C4-2B (cell line): ENCODE results near the gene SLC19A2.
"Not testable (repeated sequence)": the region's sequence is repeated elsewhere in the genome, so short reads cannot be mapped to it uniquely, and the experiment has no call there.

Experiments
- H3K27ac ChIP-seq: fragments of 450-650 bp; 2 replicates; pipeline ENCODE4 v1.5.1; 2017
- ZFX ChIP-seq: fragments of 450-650 bp; IDR thresholded peaks from 2 replicates; pipeline ENCODE4 v1.6.1; 2017
- TF ChIP-seq, protein P1 (sequence below): fragments of 450-650 bp; conservative IDR thresholded peaks from 2 replicates; pipeline ENCODE4 v1.5.1; 2017; ENCODE audit warnings: mild to moderate bottlenecking

Gene SLC19A2

DNA sequence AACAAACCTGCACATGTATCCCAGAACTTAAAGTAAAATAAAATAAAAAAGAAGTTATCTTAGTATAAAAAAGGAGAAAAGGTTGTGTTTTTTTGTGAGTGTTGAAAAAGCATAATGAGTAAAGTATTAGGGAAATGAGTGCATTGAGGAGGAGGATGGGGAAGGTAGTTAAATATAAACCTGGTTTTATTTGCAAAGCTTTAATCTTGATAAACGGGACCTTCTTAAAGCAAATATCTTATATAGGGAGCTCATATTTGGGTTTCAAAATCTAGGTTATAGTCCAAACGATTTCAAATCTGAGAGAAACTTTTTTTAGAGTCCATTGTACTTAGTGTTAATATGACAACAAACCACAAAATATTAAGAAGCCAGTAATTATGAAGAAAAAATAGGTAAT, 21.7 kb upstream of the SLC19A2 start:
- TF ChIP-seq, protein P1, sequence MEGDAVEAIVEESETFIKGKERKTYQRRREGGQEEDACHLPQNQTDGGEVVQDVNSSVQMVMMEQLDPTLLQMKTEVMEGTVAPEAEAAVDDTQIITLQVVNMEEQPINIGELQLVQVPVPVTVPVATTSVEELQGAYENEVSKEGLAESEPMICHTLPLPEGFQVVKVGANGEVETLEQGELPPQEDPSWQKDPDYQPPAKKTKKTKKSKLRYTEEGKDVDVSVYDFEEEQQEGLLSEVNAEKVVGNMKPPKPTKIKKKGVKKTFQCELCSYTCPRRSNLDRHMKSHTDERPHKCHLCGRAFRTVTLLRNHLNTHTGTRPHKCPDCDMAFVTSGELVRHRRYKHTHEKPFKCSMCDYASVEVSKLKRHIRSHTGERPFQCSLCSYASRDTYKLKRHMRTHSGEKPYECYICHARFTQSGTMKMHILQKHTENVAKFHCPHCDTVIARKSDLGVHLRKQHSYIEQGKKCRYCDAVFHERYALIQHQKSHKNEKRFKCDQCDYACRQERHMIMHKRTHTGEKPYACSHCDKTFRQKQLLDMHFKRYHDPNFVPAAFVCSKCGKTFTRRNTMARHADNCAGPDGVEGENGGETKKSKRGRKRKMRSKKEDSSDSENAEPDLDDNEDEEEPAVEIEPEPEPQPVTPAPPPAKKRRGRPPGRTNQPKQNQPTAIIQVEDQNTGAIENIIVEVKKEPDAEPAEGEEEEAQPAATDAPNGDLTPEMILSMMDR, result no peak
- no peak for TF ChIP-seq ZFX
- H3K27ac ChIP-seq, result no peak overlapping the region

DNA sequence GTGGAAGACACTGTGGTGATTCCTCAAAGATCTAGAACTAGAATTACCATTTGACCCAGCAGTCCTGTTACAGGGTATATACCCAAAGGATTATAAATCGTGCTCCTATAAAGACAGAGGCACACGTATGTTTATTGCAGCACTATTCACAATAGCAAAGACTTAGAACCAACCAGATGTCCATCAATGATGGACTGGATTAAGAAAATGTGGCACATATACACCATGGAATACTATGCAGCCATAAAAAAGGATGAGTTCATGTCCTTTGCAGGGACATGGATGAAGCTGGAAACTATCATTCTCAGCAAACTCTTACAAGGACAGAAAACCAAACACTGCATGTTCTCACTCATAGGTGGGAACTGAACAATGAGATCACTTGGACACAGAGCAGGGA, 17.9 kb upstream of the SLC19A2 start:
- not testable (repeated sequence) for H3K27ac ChIP-seq

DNA sequence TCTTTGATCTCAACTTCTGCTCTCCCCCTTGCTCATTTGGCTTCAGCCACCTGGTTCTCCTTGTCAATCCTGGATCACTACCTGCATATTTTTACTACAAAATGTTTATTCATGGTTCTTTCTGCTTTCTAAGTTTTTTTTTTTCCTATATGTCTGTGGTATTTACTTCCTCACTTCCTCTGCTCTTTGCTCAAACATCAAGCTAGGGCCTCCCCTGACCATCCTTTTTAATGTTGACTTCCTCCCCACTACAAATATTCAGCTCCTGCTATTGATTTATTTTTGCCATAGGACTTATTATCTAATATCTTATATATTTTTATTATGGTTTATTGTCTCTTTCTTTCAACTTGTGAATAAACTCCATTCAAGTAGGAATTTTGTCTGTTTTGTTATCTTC, 14.1 kb upstream of the SLC19A2 start:
- H3K27ac ChIP-seq, result no peak overlapping the region
- TF ChIP-seq, protein P1, result no peak
- no peak for TF ChIP-seq ZFX

DNA sequence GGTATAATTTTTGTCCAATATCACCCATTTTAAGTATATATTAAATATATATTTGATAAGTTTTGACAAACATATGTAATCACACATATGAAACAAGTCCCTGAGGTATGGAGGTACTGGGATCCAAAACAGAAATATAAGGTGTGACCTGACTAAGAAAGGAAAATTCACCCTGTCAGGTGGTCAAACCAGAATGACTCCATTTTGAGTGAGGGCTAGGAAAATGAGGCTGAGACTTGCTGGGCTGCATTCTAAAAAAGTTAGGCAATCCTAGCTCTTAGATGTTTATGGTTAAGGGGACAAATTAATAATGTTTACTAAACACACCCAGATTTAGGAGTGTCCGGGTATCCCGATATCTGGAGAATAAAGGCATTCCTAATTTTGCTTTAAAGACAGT, 11.6 kb upstream of the SLC19A2 start:
- H3K27ac ChIP-seq, result no peak overlapping the region
- no peak for TF ChIP-seq ZFX
- TF ChIP-seq, protein P1, result no peak

DNA sequence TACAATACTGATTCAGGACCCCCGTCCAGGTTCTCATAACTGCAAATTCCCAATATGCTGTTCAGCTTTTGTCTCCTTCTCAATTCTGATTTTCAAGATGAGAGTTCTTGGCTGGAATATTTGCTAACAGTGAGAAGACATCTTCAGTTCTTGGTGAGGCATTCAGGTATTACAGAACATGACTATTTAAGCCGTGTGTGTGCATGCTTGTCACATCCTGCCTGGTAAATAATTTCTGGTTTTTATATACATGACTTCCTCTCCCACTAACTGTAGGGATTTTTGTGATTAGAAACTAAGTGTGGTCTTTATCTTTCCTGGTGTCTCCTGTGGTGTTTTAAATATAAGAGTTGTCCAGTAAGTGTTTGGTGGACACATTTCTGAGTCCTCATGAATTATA, 10.2 kb upstream of the SLC19A2 start:
- TF ChIP-seq, protein P1, result no peak
- no peak for TF ChIP-seq ZFX

DNA sequence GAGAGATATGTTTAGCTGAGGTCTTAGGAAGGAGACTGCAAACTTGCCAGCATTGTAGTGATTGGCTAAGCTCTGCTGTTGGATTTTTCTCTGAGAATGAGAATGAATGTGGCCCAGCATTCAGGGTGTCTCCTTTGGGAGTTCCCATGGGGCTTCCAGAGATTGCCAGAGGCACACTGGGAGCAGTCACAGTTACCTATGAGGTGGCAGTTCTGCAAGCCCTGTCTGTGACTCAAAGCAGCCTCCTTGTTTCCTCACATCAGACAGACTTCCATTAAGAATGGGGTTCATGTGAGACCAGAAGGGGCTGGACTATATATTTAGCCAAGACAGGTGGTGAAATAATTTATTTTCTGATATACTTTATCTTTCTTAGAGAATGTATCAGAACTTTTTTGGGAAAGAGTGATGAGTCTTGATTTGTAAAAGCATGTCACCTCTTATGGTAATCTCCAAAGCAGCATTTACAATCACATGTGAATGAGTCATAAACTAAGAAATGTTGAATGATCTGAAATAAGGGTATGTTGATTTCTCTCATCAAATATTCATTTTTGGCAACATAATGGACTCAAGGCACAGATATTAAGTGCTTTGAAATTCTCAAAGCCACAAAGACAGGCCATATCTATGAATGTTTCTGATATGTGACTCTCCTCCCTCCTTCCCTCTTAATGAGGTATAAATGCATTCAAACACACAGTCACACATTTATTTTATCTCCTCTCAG, 9.5 kb upstream of the SLC19A2 start:
- TF ChIP-seq ZFX, result no peak
- TF ChIP-seq, protein P1, result no peak
- H3K27ac ChIP-seq, result no peak overlapping the region

More for the DNA sequence above, 10.2 kb upstream of the SLC19A2 start:
- H3K27ac ChIP-seq, result no peak overlapping the region

DNA sequence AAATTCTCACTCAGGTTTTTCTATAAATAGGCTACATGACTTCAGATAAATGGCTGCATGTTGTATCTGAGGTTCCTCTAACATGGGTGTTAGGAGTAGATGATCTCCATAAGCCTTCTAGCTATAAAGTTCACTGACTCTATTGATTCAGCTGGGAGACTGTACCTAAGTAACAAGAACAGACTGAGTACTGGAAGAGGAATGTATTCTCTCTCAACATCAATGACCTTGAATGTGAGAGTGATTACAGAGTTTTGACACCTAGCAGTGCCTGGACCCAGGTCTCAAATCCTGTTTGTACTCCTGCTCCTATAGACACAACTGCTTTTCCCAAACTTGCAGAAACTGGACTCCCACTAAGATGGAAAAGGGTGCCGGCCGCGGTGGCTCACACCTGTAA, 8.6 kb upstream of the SLC19A2 start:
- H3K27ac ChIP-seq, result no peak overlapping the region
- no peak for TF ChIP-seq ZFX
- TF ChIP-seq, protein P1, result no peak

DNA sequence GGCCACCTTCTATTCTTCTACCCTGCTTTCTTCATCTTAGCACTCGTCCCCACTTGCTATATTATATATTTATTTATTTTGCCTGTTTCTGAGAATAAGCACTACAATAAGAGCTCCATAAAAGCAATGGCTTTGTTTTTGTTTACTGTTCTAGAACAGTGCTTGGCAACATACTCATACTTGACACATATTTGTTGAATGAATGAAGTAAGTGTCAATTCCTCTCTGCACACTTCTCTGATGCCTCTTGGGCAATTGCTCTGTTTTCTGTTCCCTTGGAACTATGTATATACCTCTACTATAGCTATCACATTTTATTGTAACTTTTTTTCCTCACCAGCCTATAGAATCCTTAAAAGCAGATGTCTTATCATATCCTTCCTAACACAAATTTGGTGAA, 7.5 kb upstream of the SLC19A2 start:
- H3K27ac ChIP-seq, result no peak overlapping the region
- TF ChIP-seq ZFX, result no peak
- TF ChIP-seq, protein P1, result no peak
